Epithelial cell of esophagus (primary cell): ENCODE measurements around the gene SNED1.

Experiments used
- DNase-seq: peaks from one replicate; pipeline ENCODE4 v3.0.0; 2010; ENCODE audit warnings: low read depth
- H3K4me3 ChIP-seq: 2 replicates; pipeline ENCODE4 v1.5.1; 2011; ENCODE audit warnings: mild to moderate bottlenecking, low read length, control low read depth
- TF ChIP-seq, protein P1 (sequence below): IDR thresholded peaks from 2 replicates; pipeline ENCODE4 v1.5.1; 2011; ENCODE audit warnings: low read depth, mild to moderate bottlenecking, low read length, control low read depth, inconsistent platforms; ENCODE audit not compliant: insufficient read depth; ENCODE audit errors: missing control alignments

Gene SNED1

DNA sequence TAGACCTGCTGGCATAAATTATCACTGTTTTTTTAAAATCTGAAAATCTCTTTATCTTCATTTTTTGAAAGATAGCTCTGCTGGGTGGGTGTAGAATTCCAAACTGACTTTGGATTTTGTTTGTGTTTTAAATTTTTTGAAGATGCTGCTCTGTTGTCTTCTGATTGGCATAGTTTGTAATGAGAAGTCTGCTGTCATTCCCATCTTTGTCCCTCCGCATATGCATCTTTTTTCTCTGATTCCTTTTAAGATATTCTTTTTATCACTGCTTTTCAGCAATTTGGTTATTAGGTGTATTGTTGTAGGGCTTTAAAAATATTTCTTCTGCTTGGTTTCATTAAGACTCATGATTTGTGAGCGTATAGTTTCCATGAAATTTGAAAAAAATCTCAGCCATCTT is 7.2 kb downstream of the SNED1 start:
- TF ChIP-seq, protein P1, sequence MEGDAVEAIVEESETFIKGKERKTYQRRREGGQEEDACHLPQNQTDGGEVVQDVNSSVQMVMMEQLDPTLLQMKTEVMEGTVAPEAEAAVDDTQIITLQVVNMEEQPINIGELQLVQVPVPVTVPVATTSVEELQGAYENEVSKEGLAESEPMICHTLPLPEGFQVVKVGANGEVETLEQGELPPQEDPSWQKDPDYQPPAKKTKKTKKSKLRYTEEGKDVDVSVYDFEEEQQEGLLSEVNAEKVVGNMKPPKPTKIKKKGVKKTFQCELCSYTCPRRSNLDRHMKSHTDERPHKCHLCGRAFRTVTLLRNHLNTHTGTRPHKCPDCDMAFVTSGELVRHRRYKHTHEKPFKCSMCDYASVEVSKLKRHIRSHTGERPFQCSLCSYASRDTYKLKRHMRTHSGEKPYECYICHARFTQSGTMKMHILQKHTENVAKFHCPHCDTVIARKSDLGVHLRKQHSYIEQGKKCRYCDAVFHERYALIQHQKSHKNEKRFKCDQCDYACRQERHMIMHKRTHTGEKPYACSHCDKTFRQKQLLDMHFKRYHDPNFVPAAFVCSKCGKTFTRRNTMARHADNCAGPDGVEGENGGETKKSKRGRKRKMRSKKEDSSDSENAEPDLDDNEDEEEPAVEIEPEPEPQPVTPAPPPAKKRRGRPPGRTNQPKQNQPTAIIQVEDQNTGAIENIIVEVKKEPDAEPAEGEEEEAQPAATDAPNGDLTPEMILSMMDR, result no peak
- H3K4me3 ChIP-seq, result no peak overlapping the region
- DNase-seq, result no peak

DNA sequence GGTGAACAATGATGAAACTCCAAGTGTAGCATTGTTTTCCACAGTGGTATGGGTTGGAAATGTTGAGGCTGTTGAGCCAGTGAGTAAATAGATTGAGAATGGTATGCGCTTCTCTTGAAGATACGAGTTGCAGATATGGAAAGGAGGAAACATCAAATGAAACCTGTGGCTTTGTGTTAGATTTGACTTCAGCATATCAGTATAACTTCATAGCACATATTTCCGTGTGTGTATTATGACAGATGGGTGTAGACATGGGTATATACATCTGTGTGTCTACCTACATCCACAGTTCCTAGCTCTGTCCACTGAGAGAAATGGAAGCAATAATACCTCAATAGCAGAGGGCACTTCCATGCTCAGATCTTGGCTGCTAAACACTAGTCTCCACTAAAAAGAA is 8.0 kb downstream of the SNED1 start:
- no peak overlapping the region for H3K4me3 ChIP-seq
- TF ChIP-seq, protein P1, result no peak
- no peak for DNase-seq

DNA sequence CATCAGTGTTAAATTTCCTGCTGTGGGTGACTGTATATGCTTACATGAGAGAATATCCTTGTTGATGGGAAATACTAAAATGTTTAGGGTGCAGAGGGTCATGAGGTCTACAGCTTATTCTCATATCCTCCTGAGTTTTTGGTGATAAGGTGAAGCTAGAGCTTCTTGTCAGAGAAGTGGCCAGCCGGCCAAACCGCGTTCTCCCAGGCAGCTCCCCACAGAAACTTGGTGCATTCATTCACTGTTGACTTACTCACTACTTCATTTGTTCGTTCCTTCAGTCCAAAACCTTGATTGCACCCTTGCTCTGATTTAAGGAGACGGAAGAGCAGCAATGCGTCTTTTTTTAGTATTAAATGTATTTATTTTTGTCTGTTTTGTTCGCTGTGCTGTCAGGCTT is 8.7 kb downstream of the SNED1 start:
- no peak for DNase-seq
- H3K4me3 ChIP-seq, result no peak overlapping the region
- TF ChIP-seq, protein P1, result no peak

DNA sequence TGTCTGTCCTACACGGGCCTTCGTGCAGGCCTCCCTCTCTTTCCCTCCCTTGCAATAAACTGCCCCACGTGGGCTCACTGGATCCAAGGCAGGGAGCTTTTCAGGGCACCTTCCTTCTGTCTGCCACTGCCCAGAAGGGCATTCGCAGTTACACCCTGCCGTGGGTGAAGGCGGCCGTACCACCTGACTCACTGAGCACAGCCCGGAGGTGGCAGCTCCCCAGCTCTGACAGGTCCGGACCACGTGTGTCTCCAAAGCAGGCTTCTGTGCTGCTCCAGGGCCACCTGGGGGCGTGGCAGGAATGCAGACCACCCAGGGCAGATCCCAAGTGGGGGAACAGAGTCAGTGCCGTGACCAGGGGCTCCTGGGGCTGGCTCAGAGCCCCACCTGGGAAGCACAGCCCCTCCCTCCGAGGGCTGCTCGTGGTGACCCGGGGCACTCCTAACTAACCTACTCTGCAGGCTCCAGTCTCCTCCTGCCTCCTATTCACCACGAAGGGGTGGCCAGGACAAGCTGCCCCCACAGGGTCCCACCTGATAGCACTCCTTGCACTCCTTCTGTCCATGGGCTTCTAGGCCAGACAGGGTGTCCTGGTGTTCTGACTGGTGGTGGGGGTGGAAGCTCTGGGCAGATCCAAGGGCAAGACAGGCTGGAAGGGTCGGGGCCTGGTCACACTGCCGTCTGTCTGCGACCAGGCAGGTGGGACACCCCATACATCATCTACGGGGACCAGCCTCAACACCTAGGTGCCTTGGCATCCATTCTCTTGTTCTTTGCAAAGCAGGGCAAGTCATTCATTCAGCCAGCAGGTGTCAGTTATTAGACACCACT is 9.7 kb downstream of the SNED1 start:
- no peak for DNase-seq
- H3K4me3 ChIP-seq, result no peak overlapping the region
- TF ChIP-seq, protein P1, result no peak

DNA sequence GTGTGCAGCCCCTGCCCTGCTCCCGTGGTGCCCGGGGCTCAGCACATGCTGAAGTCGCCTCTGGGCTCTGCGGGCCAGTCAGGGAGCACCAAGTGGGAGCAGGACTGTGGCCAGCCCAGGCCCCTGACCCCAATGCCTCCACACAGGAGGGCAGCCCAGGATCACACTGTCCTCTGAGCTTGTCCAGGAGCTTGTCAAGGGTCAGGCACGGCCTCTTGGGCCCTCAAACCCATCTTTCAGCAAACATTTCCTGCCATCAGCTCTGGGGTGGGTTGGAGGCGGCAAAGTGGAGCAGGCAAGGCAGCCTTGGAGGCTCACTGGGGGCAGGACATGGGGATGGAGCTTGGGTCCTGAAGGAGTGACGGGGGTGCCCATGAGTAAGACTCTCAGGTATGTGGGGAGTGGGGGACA is 10.3 kb downstream of the SNED1 start:
- TF ChIP-seq, protein P1, result no peak
- H3K4me3 ChIP-seq, result no peak overlapping the region
- no peak for DNase-seq

DNA sequence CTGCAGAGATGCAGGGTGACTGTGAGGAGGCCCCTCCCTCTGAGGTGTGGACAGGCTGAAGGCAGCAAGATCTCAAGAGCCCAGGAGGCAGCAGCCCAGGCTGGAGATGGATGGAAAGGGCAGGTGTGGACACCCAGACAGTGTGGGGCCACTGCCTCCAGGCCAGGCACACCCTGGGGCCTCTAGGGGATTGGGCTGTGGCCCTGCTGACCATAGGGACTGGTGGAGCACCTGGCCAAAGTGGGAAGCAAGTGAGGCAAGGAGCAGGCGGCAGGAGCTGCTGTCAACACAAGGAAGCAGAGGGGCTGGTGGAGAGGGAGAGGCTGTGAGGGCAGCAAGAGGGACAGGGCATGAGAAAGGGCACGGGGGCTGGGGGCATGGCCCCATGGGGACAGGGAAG is 10.8 kb downstream of the SNED1 start:
- H3K4me3 ChIP-seq, result no peak overlapping the region
- no peak for DNase-seq
- TF ChIP-seq, protein P1, result no peak
